ENCODE data around the gene CLSTN2. TPM values are rescaled to one million over a fixed set of nuclear protein-coding genes. Genes with fewer than 3 reads are reported as not detected.

CLSTN2 gene
- polyA plus RNA-seq, 3 donors = not detected

DNA sequence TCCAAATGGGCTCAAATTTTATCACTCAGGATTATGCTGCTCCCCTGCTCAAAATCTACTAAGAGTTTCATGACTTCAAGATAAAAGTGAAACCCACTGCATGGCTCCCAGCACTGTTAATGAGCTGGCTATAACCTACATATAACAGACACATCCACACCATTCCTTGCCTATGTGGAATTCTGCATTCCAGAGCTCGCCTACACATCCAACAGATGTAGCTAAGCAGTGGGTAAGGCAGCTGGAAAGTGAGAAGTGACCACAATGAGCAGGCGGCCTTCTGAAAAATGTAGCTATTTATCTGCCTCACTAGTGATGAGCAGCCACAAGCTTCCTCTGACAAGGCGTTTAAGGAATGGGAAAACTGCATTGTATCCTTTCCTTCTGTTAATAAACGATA is 650.8 kb downstream of the CLSTN2 start:
- Histone ChIP-seq H3K4me3 (replicated peaks in 1 of 3; ENCODE audit: low read depth in 2 of 3, low read length in 3 of 3) (no peak overlapping the region), H3K36me3 (replicated peaks in 1 of 2; ENCODE audit: control insufficient read depth in 1 of 2, insufficient read depth in 2 of 2, low read length in 2 of 2) (no peaks in the 10 kb centered on the region), H3K9ac (ENCODE audit: insufficient read depth, low read length, poor library complexity, severe bottlenecking) (no peak overlapping the region), H3K4me2 (replicated peaks; ENCODE audit: extremely low read depth, low read length, poor library complexity, severe bottlenecking) (no peak overlapping the region), H3K79me2 (ENCODE audit: insufficient read depth, low read length) (no peaks in the 10 kb centered on the region), H4K20me1 (ENCODE audit: insufficient read depth, low read length) (no peaks in the 10 kb centered on the region), H2AFZ (ENCODE audit: insufficient read depth, low read depth, low read length, poor library complexity, severe bottlenecking) (no peak overlapping the region), H3K4me1 (ENCODE audit: control insufficient read depth in 1 of 2, insufficient read depth in 2 of 2, low read length in 2 of 2) (no peaks in the 10 kb centered on the region), H3K27me3 (ENCODE audit: control insufficient read depth in 2 of 2, insufficient read depth in 2 of 2, low read length in 2 of 2) (no peaks in the 10 kb centered on the region), H3K27ac (ENCODE audit: low read depth in 1 of 2, low read length in 2 of 2) (no peak overlapping the region), H3K9me3 (replicated peaks in 1 of 2; ENCODE audit: control insufficient read depth in 1 of 2, insufficient read depth in 1 of 2, low read length in 2 of 2) (no peaks in the 10 kb centered on the region)
- no peaks in the 10 kb centered on the region for H3K36me3 Mint-ChIP-seq
- H3K4me3 Mint-ChIP-seq = no peak overlapping the region
- TF ChIP-seq, protein P1, sequence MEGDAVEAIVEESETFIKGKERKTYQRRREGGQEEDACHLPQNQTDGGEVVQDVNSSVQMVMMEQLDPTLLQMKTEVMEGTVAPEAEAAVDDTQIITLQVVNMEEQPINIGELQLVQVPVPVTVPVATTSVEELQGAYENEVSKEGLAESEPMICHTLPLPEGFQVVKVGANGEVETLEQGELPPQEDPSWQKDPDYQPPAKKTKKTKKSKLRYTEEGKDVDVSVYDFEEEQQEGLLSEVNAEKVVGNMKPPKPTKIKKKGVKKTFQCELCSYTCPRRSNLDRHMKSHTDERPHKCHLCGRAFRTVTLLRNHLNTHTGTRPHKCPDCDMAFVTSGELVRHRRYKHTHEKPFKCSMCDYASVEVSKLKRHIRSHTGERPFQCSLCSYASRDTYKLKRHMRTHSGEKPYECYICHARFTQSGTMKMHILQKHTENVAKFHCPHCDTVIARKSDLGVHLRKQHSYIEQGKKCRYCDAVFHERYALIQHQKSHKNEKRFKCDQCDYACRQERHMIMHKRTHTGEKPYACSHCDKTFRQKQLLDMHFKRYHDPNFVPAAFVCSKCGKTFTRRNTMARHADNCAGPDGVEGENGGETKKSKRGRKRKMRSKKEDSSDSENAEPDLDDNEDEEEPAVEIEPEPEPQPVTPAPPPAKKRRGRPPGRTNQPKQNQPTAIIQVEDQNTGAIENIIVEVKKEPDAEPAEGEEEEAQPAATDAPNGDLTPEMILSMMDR (IDR thresholded peaks at IDR 0.05) = no peak
- no peak overlapping the region for H3K27ac Mint-ChIP-seq
- intact Hi-C loops (cut with micrococcal nuclease) = no loop called here
- DNase-seq = no peak
- H3K9me3 Mint-ChIP-seq = peaks cover 0 to 6% (median 2%) of the 10 kb centered on the region in 7 donors
- H3K4me1 Mint-ChIP-seq = no peaks in the 10 kb centered on the region
- peaks cover 1 to 5% (median 1%) of the 10 kb centered on the region in 3 donors for H3K27me3 Mint-ChIP-seq (ENCODE audit: low read depth in 3 of 3)
- 82% methylated on average over 2 of the region's 4 CpGs for WGBS (ENCODE audit: insufficient coverage)

DNA sequence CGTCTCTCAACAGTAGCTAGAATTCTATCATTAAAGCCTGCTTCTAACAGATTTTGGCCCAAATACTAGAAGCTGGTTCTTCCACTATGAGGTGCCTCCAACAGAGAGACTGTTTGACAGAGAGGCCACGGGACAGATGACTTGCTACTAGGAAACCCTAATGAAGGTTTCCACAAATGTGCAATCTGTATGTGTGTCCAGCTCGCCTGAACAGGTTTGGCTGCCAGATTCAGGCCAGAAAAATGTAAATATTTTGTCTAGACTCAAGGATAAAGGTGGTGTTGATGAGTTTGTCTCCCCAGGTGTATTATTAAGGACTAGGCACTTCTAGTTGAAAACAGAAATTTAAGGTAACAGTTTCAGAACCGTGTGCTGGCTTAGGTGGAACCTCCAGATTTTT is 651.3 kb downstream of the CLSTN2 start:
- H3K9ac ChIP-seq (ENCODE audit: insufficient read depth, low read length, poor library complexity, severe bottlenecking) = no peak overlapping the region
- no peaks in the 10 kb centered on the region for H3K4me1 Mint-ChIP-seq
- H4K20me1 ChIP-seq (ENCODE audit: insufficient read depth, low read length) = no peaks in the 10 kb centered on the region
- TF ChIP-seq, protein P1 (IDR thresholded peaks at IDR 0.05) = no peak
- H3K9me3 ChIP-seq (replicated peaks in 1 of 2; ENCODE audit: control insufficient read depth in 1 of 2, insufficient read depth in 1 of 2, low read length in 2 of 2) = no peaks in the 10 kb centered on the region
- no peak overlapping the region for H3K4me3 Mint-ChIP-seq
- peaks cover 0 to 5% (median 1%) of the 10 kb centered on the region in 3 donors for H3K27me3 Mint-ChIP-seq (ENCODE audit: low read depth in 3 of 3)
- intact Hi-C loops (cut with micrococcal nuclease) = no loop called here
- H3K27ac Mint-ChIP-seq = no peak overlapping the region
- H3K4me3 ChIP-seq (replicated peaks in 1 of 3; ENCODE audit: low read depth in 2 of 3, low read length in 3 of 3) = no peak overlapping the region
- no peak for DNase-seq
- no peaks in the 10 kb centered on the region for H3K27me3 ChIP-seq (ENCODE audit: control insufficient read depth in 2 of 2, insufficient read depth in 2 of 2, low read length in 2 of 2)
- H3K27ac ChIP-seq (ENCODE audit: low read depth in 1 of 2, low read length in 2 of 2) = no peak overlapping the region
- no peaks in the 10 kb centered on the region for H3K36me3 ChIP-seq (replicated peaks in 1 of 2; ENCODE audit: control insufficient read depth in 1 of 2, insufficient read depth in 2 of 2, low read length in 2 of 2)
- no peak overlapping the region for H2AFZ ChIP-seq (ENCODE audit: insufficient read depth, low read depth, low read length, poor library complexity, severe bottlenecking)
- no peaks in the 10 kb centered on the region for H3K36me3 Mint-ChIP-seq
- H3K4me1 ChIP-seq (ENCODE audit: control insufficient read depth in 1 of 2, insufficient read depth in 2 of 2, low read length in 2 of 2) = no peaks in the 10 kb centered on the region
- no peaks in the 10 kb centered on the region for H3K79me2 ChIP-seq (ENCODE audit: insufficient read depth, low read length)
- peaks cover 0 to 6% (median 2%) of the 10 kb centered on the region in 7 donors for H3K9me3 Mint-ChIP-seq
- WGBS (ENCODE audit: insufficient coverage) = 74% methylated on average over 3 of the region's 4 CpGs
- no peak overlapping the region for H3K4me2 ChIP-seq (replicated peaks; ENCODE audit: extremely low read depth, low read length, poor library complexity, severe bottlenecking)
